ENCODE measurements around the gene POMGNT2. TPM values are rescaled to one million over a fixed set of nuclear protein-coding genes. Genes with fewer than 3 reads are reported as not detected.

Gene POMGNT2
- total and polyA plus RNA-seq, 2 donors (not counting 1 experiment from before 2014, with no cell fraction given), result 2.8 to 3.1 TPM

- TF ChIP-seq, protein P1, sequence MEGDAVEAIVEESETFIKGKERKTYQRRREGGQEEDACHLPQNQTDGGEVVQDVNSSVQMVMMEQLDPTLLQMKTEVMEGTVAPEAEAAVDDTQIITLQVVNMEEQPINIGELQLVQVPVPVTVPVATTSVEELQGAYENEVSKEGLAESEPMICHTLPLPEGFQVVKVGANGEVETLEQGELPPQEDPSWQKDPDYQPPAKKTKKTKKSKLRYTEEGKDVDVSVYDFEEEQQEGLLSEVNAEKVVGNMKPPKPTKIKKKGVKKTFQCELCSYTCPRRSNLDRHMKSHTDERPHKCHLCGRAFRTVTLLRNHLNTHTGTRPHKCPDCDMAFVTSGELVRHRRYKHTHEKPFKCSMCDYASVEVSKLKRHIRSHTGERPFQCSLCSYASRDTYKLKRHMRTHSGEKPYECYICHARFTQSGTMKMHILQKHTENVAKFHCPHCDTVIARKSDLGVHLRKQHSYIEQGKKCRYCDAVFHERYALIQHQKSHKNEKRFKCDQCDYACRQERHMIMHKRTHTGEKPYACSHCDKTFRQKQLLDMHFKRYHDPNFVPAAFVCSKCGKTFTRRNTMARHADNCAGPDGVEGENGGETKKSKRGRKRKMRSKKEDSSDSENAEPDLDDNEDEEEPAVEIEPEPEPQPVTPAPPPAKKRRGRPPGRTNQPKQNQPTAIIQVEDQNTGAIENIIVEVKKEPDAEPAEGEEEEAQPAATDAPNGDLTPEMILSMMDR (IDR thresholded peaks at IDR 0.05), result no peak
- no peak for TF ChIP-seq EZH2 (IDR thresholded peaks at IDR 0.05; ENCODE audit: borderline replicate concordance, insufficient read depth, low read depth, low read length, poor library complexity, severe bottlenecking)
- WGBS (ENCODE audit: insufficient coverage), result 94% methylated on average over 3 of the region's 5 CpGs
- Histone ChIP-seq H3K4me3 (ENCODE audit: control extremely low read depth in 1 of 5, extremely low read depth in 1 of 5, insufficient read depth in 1 of 5, low read depth in 2 of 5, low read length in 4 of 5) (no peak overlapping the region), H3K4me2 (replicated peaks; ENCODE audit: low read depth, low read length, poor library complexity, severe bottlenecking) (no peak overlapping the region), H3K4me1 (ENCODE audit: control insufficient read depth in 2 of 2, insufficient read depth in 2 of 2, low read length in 2 of 2) (no peaks in the 10 kb centered on the region), H3K36me3 (replicated peaks in 1 of 2; ENCODE audit: control extremely low read depth in 1 of 2, control insufficient read depth in 1 of 2, extremely low read depth in 1 of 2, insufficient read depth in 2 of 2, low read length in 1 of 2) (no peaks in the 10 kb centered on the region), H4K20me1 (ENCODE audit: control insufficient read depth, insufficient read depth, low read length, poor library complexity, severe bottlenecking) (no peaks in the 10 kb centered on the region), H3K27ac (ENCODE audit: low read length in 2 of 2) (no peak overlapping the region), H3K9ac (ENCODE audit: low read length) (no peak overlapping the region), H2AFZ (ENCODE audit: insufficient read depth, low read depth, low read length, poor library complexity, severe bottlenecking) (no peak overlapping the region), H3K27me3 (replicated peaks in 1 of 4; ENCODE audit: control extremely low read depth in 1 of 4, control insufficient read depth in 3 of 4, insufficient read depth in 4 of 4, low read length in 3 of 4) (no peaks in the 10 kb centered on the region), H3K9me3 (ENCODE audit: control extremely low read depth in 1 of 3, control insufficient read depth in 2 of 3, insufficient read depth in 1 of 3, low read length in 2 of 3) (peaks cover 0 to 2% (median 0%) of the 10 kb centered on the region in 3 donors), H3K79me2 (ENCODE audit: control insufficient read depth, insufficient read depth, low read length) (no peaks in the 10 kb centered on the region)
- Mint-ChIP-seq H3K9me3 (ENCODE audit: insufficient read depth) (peaks cover 2% of the 10 kb centered on the region), H3K4me3 (no peak overlapping the region), H3K27me3 (no peaks in the 10 kb centered on the region), H3K27ac (no peak overlapping the region), H3K4me1 (peaks cover 7% of the 10 kb centered on the region)
- intact Hi-C loops (cut with micrococcal nuclease), result no loop called here
- no peak for DNase-seq
- no peak for ATAC-seq (ENCODE audit: low read depth)
- POLR2A ChIA-PET, result no interaction called here
- CTCF ChIA-PET, result no interaction called here
Observed at GRCh38 chr3:43087249-43087776, 18.6 kb downstream of the POMGNT2 start.

GRCh38 chr3:43086460-43087165, 19.3 kb downstream of the POMGNT2 start:
- Histone ChIP-seq H3K4me2 (replicated peaks; ENCODE audit: low read depth, low read length, poor library complexity, severe bottlenecking) (no peak overlapping the region), H3K9ac (ENCODE audit: low read length) (no peak overlapping the region), H3K36me3 (replicated peaks in 1 of 2; ENCODE audit: control extremely low read depth in 1 of 2, control insufficient read depth in 1 of 2, extremely low read depth in 1 of 2, insufficient read depth in 2 of 2, low read length in 1 of 2) (no peaks in the 10 kb centered on the region), H3K4me1 (ENCODE audit: control insufficient read depth in 2 of 2, insufficient read depth in 2 of 2, low read length in 2 of 2) (no peaks in the 10 kb centered on the region), H3K27ac (ENCODE audit: low read length in 2 of 2) (no peak overlapping the region), H2AFZ (ENCODE audit: insufficient read depth, low read depth, low read length, poor library complexity, severe bottlenecking) (no peak overlapping the region), H3K4me3 (ENCODE audit: control extremely low read depth in 1 of 5, extremely low read depth in 1 of 5, insufficient read depth in 1 of 5, low read depth in 2 of 5, low read length in 4 of 5) (no peak overlapping the region), H3K79me2 (ENCODE audit: control insufficient read depth, insufficient read depth, low read length) (no peaks in the 10 kb centered on the region), H3K27me3 (replicated peaks in 1 of 4; ENCODE audit: control extremely low read depth in 1 of 4, control insufficient read depth in 3 of 4, insufficient read depth in 4 of 4, low read length in 3 of 4) (no peaks in the 10 kb centered on the region), H4K20me1 (ENCODE audit: control insufficient read depth, insufficient read depth, low read length, poor library complexity, severe bottlenecking) (no peaks in the 10 kb centered on the region), H3K9me3 (ENCODE audit: control extremely low read depth in 1 of 3, control insufficient read depth in 2 of 3, insufficient read depth in 1 of 3, low read length in 2 of 3) (peaks cover 0 to 6% (median 0%) of the 10 kb centered on the region in 3 donors)
- WGBS (ENCODE audit: insufficient coverage), result 96% methylated on average over 6 of the region's 6 CpGs
- TF ChIP-seq, protein P1 (IDR thresholded peaks at IDR 0.05), result no peak
- no peak for TF ChIP-seq EZH2 (IDR thresholded peaks at IDR 0.05; ENCODE audit: borderline replicate concordance, insufficient read depth, low read depth, low read length, poor library complexity, severe bottlenecking)
- DNase-seq (no peak), ATAC-seq (ENCODE audit: low read depth) (no peak)
- H3K27me3 Mint-ChIP-seq, result no peaks in the 10 kb centered on the region
- ChIA-PET CTCF (no interaction called here), POLR2A (no interaction called here)
- peaks cover 2% of the 10 kb centered on the region for H3K9me3 Mint-ChIP-seq (ENCODE audit: insufficient read depth)
- intact Hi-C loops (cut with micrococcal nuclease), result no loop called here
- H3K4me3 Mint-ChIP-seq, result no peak overlapping the region
- peaks cover 3% of the 10 kb centered on the region for H3K4me1 Mint-ChIP-seq
- H3K27ac Mint-ChIP-seq, result no peak overlapping the region
